NT2/D1 (cell line): ENCODE measurements around the gene RELB.

Experiments
- YY1 ChIP-seq: IDR thresholded peaks from 2 replicates; pipeline ENCODE4 v1.6.1; 2011; ENCODE audit not compliant: insufficient read length, insufficient read depth
- ZNF274 ChIP-seq: IDR thresholded peaks from 2 replicates; pipeline ENCODE4 v1.6.1; 2011; ENCODE audit warnings: mild to moderate bottlenecking, low read depth, low read length

DNA sequence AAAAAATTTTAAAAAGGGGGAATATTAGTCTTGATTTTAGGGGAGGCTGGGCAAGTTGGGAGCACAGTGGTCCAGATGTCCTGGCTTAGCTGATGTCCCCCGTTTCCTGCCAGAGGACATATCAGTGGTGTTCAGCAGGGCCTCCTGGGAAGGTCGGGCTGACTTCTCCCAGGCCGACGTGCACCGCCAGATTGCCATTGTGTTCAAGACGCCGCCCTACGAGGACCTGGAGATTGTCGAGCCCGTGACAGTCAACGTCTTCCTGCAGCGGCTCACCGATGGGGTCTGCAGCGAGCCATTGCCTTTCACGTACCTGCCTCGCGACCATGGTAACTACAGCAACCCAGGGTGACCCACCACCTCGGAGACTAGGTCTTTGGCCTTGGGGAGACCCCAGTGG, 31.2 kb downstream of the RELB start:
- TF ChIP-seq ZNF274 (no peak), YY1 (no peak)
